HepG2 (cell line): ENCODE results near the gene COMMD3. TPM values are rescaled to one million over a fixed set of nuclear protein-coding genes. Genes with fewer than 3 reads are reported as not detected.

Experiments
- AHR ChIP-seq: IDR thresholded peaks from 2 replicates; pipeline ENCODE4 v1.6.1; 2018; ENCODE audit warnings: missing genetic modification reagents, missing compliant biosample characterization
- FOSL2 ChIP-seq: sonication (generic); formaldehyde crosslinking; IDR thresholded peaks from 2 replicates; pipeline ENCODE4 v1.4.0; 2020; ENCODE audit warnings: missing genetic modification reagents
- FOXA3 ChIP-seq: IDR thresholded peaks from 2 replicates; pipeline ENCODE4 v1.6.1; 2016; ENCODE audit warnings: missing genetic modification reagents, missing compliant biosample characterization
- GABPB1 ChIP-seq: IDR thresholded peaks from 2 replicates; pipeline ENCODE4 v1.6.1; 2016; ENCODE audit warnings: mild to moderate bottlenecking, missing genetic modification reagents, moderate library complexity, missing compliant biosample characterization
- HOXA3 ChIP-seq: sonication (generic); formaldehyde crosslinking; IDR thresholded peaks from 2 replicates; pipeline ENCODE4 v1.5.0; 2020; ENCODE audit warnings: missing genetic modification reagents
- MED1 ChIP-seq: sonication (generic); formaldehyde crosslinking; IDR thresholded peaks from 2 replicates; pipeline ENCODE4 v1.4.0; 2020; ENCODE audit warnings: missing genetic modification reagents
- MYNN ChIP-seq: sonication (generic); formaldehyde crosslinking; IDR thresholded peaks from 2 replicates; pipeline ENCODE4 v1.4.0; 2020; ENCODE audit warnings: mild to moderate bottlenecking, low read depth, missing genetic modification reagents
- NFYC ChIP-seq: IDR thresholded peaks from 2 replicates; pipeline ENCODE4 v1.6.1; 2016; ENCODE audit warnings: missing genetic modification reagents, missing compliant biosample characterization
- POLR2G ChIP-seq: fragments of 200-400 bp; formaldehyde crosslinking; IDR thresholded peaks from 2 replicates; pipeline ENCODE4 v1.6.1; 2018; ENCODE audit warnings: mild to moderate bottlenecking, low read depth, low read length, moderate library complexity
- RBFOX2 ChIP-seq: fragments of 200-400 bp; formaldehyde crosslinking; IDR thresholded peaks from 2 replicates; pipeline ENCODE4 v1.6.1; 2017; ENCODE audit warnings: low read depth, mild to moderate bottlenecking, low read length
- SAFB2 ChIP-seq: sonication (generic); formaldehyde crosslinking; IDR thresholded peaks from 2 replicates; pipeline ENCODE4 v1.5.1; 2020; ENCODE audit warnings: missing genetic modification reagents, low read depth, mild to moderate bottlenecking, borderline replicate concordance
- TCF12 ChIP-seq, 2 experiments: fragments of 450-650 bp in 1 of 2; sonication (generic) in 1 of 2; formaldehyde crosslinking in 1 of 2; IDR thresholded peaks; 2 replicates each; pipeline versions ENCODE4 v1.6.1 to v1.8.0; 2017 to 2022; ENCODE audit warnings: antibody characterized with exemption in 1 of 2, mild to moderate bottlenecking in 1 of 2, missing genetic modification reagents in 1 of 2, moderate library complexity in 1 of 2
- ZFP36 ChIP-seq: fragments of 150-350 bp; IDR thresholded peaks from 2 replicates; pipeline ENCODE4 v1.6.1; 2018; ENCODE audit warnings: borderline replicate concordance, low read length, low read depth; ENCODE audit not compliant: partially characterized antibody
- ZNF234 ChIP-seq: sonication (generic); formaldehyde crosslinking; conservative IDR thresholded peaks from 2 replicates; pipeline ENCODE4 v1.5.1; 2020; ENCODE audit warnings: mild to moderate bottlenecking, missing genetic modification reagents
- ZNF652 ChIP-seq: IDR thresholded peaks from 2 replicates; pipeline ENCODE4 v1.6.1; 2016; ENCODE audit warnings: low read depth, borderline replicate concordance
- ZNF709 ChIP-seq: sonication (generic); formaldehyde crosslinking; IDR thresholded peaks from 2 replicates; pipeline ENCODE4 v1.5.0; 2020; ENCODE audit warnings: mild to moderate bottlenecking, missing genetic modification reagents
- ZNF713 ChIP-seq: sonication (generic); formaldehyde crosslinking; IDR thresholded peaks from 2 replicates; pipeline ENCODE4 v1.4.0; 2020; ENCODE audit warnings: mild to moderate bottlenecking, missing genetic modification reagents
- ZSCAN29 ChIP-seq: sonication (generic); formaldehyde crosslinking; conservative IDR thresholded peaks from 2 replicates; pipeline ENCODE4 v1.4.0; 2020; ENCODE audit warnings: mild to moderate bottlenecking, missing genetic modification reagents
- polyA plus RNA-seq, 8 experiments: library from polyadenylated mRNA; depleted of rRNA in 3 of 8; stranded (reverse) in 7 of 8; unstranded in 1 of 8; fragments of >200 nt; fragmentation: Illumina TruSeq in 4 of 8; extraction: Trizol in 4 of 8; gene quantifications; 2 replicates each; pipeline versions ENCODE4 v1.2.1 to v1.2.3, GENCODE V29; 2011 to 2016; ENCODE audit warnings: low read depth in 4 of 8, missing spikeins in 1 of 8, mixed read lengths in 1 of 8; ENCODE audit not compliant: insufficient read depth in 1 of 8
- total RNA-seq, 5 experiments: library from RNA; depleted of rRNA; stranded (reverse); fragments of >200 nt; fragmentation: Illumina TruSeq; extraction: Trizol; gene quantifications; 2 replicates each; pipeline ENCODE4 v1.2.3, GENCODE V29; 2016; ENCODE audit warnings: low read depth in 1 of 5
- TF ChIP-seq, protein P1 (sequence below), 2 experiments: sonication (generic) in 1 of 2; formaldehyde crosslinking in 1 of 2; IDR thresholded peaks; 2 replicates each; pipeline versions ENCODE4 v1.6.1 to v1.9.0; 2014 to 2022; ENCODE audit warnings: antibody characterized with exemption in 1 of 2, borderline replicate concordance in 1 of 2, inconsistent platforms in 1 of 2, low read depth in 1 of 2, missing genetic modification reagents in 1 of 2
- TF ChIP-seq, protein P2 (sequence below): sonication (generic); formaldehyde crosslinking; IDR thresholded peaks from 2 replicates; pipeline ENCODE4 v1.8.1; 2023; ENCODE audit warnings: mild to moderate bottlenecking, missing genetic modification reagents
- TF ChIP-seq, protein P3 (sequence below): IDR thresholded peaks from 2 replicates; pipeline ENCODE4 v1.6.1; 2016; ENCODE audit warnings: control low read depth

The COMMD3 gene
- total and polyA plus RNA-seq, 2 of the 13 experiments (the other 11 are each of a cell fraction or from before 2014, with no cell fraction given), result 38.7 to 54.4 TPM

DNA sequence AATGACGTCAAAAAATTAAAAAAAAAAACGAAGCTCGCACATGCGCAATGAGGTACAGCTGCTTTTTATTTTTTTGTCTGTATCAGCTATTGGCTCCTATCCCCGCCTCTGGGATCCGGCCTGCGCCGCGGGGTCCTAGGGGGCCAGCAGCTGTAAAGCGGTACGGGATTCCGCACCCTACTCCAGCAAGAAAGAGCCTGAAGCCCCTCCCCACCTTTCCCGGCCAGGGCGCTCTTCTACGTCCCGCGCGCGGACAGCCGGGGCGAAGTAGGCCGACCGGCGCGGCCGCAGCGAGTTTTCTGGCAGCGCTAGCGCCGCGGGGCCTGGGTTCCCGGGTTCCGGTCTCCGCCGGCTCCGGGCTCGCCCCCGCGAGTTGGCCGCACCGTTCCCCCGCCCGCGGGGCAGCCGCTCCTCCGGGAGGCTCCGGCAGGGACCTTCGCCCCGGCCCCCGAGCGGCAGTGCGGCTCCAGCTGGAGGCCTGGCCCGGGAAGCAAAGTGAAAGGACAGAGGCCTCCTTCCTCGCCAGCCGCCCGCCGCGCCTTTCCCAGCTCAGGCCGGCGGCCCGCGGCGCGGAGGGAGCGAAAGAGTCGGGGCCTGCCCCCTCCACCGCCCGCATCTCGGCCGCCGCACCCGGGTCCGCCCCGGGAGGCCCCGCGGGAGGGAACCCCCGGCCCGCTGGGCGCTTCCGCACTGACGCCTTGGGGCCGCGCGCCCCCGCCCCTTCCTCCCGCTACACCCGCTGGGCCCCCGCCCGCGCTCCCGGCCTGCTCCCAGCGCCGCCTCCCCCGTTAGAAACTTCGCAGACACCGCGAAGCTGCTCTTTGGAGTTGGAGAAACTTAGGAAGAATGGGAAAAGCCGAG is 24.4 kb downstream of the COMMD3 start (continued):
- TF ChIP-seq HOXA3 (CRISPR knock-in tag), result 0 out of 2 replicates have a peak, but pooled peaks have one; percentile 47
- TF ChIP-seq ZNF234 (CRISPR knock-in tag), result 0 out of 2 replicates have a peak, but pooled peaks have one; percentile 41
- peak; percentile 85 for TF ChIP-seq RBFOX2
- 0 out of 2 replicates have a peak, but pooled peaks have one; percentile 21 for TF ChIP-seq ZSCAN29 (CRISPR knock-in tag)
- TF ChIP-seq, protein P1, sequence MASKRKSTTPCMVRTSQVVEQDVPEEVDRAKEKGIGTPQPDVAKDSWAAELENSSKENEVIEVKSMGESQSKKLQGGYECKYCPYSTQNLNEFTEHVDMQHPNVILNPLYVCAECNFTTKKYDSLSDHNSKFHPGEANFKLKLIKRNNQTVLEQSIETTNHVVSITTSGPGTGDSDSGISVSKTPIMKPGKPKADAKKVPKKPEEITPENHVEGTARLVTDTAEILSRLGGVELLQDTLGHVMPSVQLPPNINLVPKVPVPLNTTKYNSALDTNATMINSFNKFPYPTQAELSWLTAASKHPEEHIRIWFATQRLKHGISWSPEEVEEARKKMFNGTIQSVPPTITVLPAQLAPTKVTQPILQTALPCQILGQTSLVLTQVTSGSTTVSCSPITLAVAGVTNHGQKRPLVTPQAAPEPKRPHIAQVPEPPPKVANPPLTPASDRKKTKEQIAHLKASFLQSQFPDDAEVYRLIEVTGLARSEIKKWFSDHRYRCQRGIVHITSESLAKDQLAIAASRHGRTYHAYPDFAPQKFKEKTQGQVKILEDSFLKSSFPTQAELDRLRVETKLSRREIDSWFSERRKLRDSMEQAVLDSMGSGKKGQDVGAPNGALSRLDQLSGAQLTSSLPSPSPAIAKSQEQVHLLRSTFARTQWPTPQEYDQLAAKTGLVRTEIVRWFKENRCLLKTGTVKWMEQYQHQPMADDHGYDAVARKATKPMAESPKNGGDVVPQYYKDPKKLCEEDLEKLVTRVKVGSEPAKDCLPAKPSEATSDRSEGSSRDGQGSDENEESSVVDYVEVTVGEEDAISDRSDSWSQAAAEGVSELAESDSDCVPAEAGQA (IDR thresholded peaks at IDR 0.05; ENCODE audit: low read depth), result no peak
- TF ChIP-seq, protein P1 (CRISPR knock-in tag; IDR thresholded peaks at IDR 0.05; ENCODE audit: borderline replicate concordance), result peak; percentile 93; the same call in 1 of the 2 replicates
- TF ChIP-seq SAFB2 (CRISPR knock-in tag), result peak; percentile 43; the same call in 1 of the 2 replicates
- TF ChIP-seq FOXA3 (CRISPR knock-in tag), result no peak
- peak; percentile 66; the same call in 1 of the 2 replicates for TF ChIP-seq GABPB1 (CRISPR knock-in tag)
- TF ChIP-seq POLR2G, result 0 out of 2 replicates have a peak, but pooled peaks have one; percentile 40
- no peak for TF ChIP-seq ZNF713 (CRISPR knock-in tag)
- TF ChIP-seq, protein P2, sequence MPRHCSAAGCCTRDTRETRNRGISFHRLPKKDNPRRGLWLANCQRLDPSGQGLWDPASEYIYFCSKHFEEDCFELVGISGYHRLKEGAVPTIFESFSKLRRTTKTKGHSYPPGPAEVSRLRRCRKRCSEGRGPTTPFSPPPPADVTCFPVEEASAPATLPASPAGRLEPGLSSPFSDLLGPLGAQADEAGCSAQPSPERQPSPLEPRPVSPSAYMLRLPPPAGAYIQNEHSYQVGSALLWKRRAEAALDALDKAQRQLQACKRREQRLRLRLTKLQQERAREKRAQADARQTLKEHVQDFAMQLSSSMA (CRISPR knock-in tag), result no peak
- TF ChIP-seq TCF12 (IDR thresholded peaks at IDR 0.05), result no peak
- TF ChIP-seq TCF12 (CRISPR knock-in tag; IDR thresholded peaks at IDR 0.05), result peak; percentile 58; the same call in 1 of the 2 replicates
- no peak for TF ChIP-seq ZNF652 (CRISPR knock-in tag)
- no peak for TF ChIP-seq MYNN
- peak; percentile 53 for TF ChIP-seq MED1 (CRISPR knock-in tag)
- no peak for TF ChIP-seq FOSL2 (CRISPR knock-in tag)
- no peak for TF ChIP-seq AHR (CRISPR knock-in tag)
- peak; percentile 22; the same call in 1 of the 2 replicates for TF ChIP-seq NFYC (CRISPR knock-in tag)
- TF ChIP-seq, protein P3, sequence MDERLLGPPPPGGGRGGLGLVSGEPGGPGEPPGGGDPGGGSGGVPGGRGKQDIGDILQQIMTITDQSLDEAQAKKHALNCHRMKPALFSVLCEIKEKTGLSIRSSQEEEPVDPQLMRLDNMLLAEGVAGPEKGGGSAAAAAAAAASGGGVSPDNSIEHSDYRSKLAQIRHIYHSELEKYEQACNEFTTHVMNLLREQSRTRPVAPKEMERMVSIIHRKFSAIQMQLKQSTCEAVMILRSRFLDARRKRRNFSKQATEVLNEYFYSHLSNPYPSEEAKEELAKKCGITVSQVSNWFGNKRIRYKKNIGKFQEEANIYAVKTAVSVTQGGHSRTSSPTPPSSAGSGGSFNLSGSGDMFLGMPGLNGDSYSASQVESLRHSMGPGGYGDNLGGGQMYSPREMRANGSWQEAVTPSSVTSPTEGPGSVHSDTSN, result no peak
- TF ChIP-seq ZFP36, result no peak
- peak; percentile 70; the same call in 1 of the 2 replicates for TF ChIP-seq ZNF709 (CRISPR knock-in tag)
